Globus pallidus (tissue), 1 donor: ENCODE measurements around the gene POU2AF1.
"Not testable (repeated sequence)": the region's sequence is repeated elsewhere in the genome, so short reads cannot be mapped to it uniquely, and the experiment has no call there.

Source experiments
- DNase-seq: peaks from one replicate; pipeline ENCODE4 v3.0.0-alpha.2; 2015; ENCODE audit warnings: low spot score

Gene POU2AF1

DNA sequence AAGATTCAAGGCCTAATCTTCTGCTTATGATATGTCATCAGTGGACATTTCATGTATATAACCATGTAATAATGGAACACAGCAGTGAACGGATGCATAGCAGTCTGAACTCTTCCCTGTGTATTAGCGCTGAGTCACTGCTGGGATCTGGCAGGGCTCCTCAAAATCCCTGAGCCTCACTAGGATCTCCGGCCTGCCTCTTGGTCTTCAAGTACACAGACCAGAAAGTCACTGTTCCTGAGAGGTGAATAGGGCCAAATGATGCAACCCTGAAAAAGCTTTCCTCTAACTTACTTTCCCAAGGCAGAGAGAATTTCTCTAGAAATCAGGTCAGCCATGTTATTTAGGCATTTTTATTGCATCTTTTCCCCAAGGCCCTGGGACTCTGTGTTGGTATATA lies 35.0 kb downstream of the POU2AF1 start:
- no peak for DNase-seq

DNA sequence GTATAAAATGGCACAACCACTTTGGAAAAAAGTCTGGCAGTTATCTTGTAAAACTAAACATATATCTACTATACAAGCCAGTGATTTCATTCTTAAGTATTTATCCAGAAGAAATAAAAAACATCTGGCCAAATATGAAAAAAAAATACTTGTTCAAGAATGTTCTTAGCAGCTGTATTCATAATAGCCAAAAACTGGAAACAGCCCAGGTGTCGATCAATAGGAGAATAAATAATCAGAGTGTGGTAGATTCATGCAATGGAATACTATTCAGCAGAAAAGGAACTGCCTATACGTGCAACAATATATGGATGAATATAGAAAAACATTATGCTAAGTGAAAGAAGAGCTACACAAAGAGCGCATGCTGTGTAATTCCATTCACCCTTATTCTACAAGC lies 36.7 kb downstream of the POU2AF1 start:
- no peak for DNase-seq

DNA sequence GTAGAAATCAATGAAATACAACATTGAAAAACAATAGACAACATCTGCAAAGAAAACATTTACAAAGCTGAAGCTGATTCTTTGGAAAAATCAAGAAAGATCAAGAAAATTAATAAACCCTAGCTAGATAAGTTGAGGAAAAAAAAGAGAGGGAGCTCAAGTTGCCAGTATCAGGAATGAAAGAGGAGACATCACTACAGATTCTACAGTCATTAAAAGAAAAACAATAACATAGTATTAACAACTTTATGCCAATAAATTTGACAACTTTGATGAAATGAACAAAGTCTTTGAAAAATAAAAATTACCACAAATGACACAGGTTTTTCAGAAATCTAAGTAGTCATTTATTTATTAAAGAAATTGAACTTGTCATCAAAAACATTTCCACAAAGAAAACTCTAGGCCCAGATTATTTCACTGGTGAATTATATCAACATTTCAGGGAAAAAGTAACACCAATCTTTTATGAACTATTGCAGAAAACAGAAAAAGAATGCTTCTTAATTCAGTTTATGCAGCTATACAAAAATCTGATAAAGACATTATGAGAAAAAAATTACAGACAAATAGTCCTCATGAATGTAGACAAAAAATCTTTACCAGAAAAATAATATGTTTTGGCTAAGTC lies 39.2 kb downstream of the POU2AF1 start:
- no peak for DNase-seq

DNA sequence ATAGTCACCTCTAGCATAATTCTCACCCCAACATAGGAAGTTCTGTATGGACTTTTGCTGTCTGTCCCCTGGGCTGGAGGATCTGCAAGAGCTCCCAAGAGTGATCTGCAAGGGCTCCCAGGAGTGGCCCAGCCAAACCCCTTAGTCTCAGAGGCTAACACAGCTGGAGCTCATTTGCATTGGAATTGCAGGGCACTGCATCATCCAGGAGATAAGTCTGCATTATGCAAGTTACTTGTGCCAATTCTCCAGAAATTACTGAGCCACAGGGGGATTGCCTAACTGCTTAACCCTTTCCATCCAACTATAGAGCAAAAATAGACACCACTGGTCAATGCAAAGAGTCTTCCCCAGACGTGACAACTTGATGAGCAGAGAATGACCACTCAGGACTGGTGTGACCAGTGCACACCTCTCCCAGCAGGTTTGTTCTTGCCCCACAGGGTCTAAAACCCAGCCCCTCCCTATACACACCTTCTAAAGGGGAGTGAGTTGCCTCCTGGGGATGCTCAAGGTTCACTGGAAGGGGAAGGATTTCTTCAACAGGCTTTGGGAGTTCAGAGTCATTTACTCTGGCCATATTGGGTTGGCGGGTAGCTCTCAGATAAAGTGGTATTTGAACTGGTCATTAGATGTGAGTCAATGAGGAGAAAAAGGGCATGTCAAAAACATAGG lies 42.4 kb downstream of the POU2AF1 start:
- DNase-seq, result no peak

DNA sequence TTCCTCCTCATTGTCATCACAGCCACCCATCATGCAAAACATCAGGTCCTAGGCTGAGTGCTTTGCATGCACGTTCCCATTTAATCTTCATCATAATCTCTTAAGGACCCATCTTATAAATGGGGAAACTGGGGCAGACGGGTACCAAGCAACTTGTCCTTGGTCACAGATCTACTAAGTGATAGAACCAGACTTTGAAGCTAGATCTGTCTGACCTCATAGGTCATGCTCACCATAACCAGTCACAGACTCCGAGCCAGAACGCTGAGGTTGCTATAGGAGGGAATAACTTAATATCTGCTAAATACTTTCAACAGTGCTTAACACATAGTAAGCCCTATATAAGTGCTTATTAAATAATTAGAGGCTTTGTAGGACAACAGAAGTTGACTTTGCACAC lies 43.0 kb downstream of the POU2AF1 start:
- DNase-seq, result no peak

DNA sequence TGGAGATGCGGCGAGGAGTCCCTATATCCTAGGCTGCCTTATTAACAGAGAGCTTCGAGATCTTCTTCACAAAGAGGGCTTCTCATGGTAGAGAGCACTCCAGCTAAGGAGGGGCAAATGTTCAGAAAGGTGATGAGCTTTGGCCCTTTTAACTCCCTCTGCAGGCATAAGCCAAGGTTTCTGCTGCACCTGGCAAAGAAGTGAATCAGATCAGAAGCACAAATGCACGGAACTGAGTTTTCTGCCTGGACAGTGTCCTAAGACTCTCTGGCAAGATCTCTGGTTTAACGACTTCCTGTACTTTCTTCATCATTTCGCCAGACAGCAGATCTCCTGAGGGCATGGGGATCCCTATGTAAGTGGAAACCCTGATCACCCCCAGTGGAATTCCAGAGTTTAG lies 43.5 kb downstream of the POU2AF1 start:
- DNase-seq, result no peak

DNA sequence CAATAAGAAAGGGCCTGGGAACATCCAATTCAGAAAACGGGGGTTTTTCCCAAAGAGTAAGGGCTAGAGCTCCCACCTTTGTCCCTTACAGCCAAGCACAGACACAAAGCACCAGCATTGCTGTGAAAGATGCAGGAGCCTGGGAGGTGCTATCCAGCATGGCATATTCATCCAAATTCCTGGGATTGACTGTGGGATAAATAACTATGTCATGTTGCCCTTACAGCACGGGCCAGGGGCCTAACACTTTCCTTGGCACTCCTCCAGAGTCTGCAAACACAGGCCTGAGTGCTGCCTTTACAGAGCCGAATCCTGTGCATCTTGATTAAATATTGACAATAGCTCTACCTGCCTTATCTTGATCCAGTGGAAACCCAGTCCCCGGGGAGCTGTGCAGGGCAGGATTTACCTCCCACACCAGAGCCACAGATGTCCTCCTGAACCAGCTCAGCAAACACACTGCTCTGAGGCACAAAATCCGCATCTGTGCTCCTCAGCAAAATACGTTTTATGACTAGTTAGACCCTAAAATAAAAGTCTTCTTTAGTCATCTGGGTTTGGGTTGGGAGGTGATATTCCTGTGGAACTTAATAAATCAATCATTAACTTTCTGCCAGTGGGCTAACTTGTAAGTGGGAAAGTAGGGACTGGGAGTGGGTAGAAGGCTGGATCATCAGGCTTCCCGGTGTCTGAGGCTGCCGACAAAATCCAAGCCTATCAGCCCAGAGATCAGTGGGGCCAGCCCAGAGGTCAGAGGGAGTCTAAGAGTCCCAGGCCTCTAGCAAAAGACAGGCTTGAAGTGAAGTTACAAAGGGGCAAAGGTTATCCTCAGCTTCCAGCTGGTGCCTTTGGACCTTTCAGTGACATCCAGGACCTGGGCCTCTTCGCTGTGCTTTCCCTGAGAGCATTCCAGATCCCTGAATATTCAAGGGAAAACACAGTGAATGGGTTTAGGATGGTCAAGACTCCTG lies 44.3 kb downstream of the POU2AF1 start:
- DNase-seq, result no peak

DNA sequence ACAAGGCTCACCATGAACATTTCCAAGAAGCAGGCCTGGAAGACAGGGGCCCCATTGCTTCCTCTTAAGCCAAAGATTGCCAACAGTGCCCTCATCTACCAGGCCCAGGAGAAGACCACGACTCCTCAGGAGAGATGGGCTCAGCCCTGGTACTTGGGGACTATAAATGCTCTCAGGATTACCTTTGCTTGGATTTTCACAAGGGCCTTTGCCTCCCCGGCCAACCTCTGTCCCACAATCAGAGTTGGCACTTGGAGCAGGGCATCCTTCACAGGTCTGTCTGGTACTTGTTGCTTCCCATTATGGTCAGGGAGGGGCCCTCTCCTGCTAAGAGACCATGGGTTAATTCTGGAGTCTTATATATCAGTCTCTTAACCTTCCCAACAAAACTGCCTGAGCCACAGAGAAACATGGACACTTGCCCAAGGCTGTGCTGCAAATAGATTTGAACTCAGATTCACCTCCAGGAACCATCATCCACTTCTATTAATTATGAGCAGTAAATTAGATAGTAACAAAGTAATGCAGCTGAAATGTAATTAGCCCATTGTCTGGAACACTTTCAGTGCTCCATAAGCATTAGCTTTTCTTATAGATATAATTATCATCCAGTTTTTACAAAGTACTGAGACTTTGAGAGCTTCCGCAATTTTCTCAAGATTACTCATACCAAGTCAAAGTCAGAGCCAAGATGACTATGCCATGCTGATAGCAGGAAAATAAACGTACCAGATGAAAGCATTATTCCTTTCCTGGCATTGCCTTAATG lies 47.2 kb downstream of the POU2AF1 start:
- DNase-seq, result no peak

DNA sequence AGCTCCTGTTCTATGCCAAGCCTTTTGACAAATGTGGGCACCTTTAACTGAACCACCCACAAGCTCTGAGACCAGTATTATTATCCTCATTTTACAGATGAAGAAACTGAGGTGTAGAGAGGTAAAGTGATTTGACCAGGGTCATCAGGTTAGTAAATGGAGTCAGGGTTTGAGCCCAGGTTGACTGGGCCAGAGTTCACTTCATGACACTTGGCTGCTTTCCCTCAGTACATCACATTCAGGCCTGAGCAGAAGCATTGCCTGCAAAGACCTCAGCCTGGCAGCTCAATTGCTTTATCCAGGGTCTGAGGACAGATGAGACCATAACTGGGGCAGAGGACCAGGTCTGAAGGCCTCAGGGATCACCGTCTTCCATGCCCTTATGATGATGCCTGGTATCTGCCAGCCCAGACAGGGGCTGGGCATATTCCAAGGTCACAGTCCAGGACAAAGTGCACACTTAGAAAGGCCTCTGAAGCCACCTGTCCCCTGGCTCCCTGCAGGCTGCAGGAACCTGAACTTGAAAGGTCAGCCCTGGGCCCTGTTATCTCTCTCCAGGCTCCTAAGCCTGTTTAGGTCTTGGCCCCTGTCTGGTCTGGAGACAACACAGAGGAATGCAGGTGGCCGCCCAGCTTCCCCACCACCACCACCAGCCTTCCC lies 48.7 kb downstream of the POU2AF1 start:
- DNase-seq, result no peak

DNA sequence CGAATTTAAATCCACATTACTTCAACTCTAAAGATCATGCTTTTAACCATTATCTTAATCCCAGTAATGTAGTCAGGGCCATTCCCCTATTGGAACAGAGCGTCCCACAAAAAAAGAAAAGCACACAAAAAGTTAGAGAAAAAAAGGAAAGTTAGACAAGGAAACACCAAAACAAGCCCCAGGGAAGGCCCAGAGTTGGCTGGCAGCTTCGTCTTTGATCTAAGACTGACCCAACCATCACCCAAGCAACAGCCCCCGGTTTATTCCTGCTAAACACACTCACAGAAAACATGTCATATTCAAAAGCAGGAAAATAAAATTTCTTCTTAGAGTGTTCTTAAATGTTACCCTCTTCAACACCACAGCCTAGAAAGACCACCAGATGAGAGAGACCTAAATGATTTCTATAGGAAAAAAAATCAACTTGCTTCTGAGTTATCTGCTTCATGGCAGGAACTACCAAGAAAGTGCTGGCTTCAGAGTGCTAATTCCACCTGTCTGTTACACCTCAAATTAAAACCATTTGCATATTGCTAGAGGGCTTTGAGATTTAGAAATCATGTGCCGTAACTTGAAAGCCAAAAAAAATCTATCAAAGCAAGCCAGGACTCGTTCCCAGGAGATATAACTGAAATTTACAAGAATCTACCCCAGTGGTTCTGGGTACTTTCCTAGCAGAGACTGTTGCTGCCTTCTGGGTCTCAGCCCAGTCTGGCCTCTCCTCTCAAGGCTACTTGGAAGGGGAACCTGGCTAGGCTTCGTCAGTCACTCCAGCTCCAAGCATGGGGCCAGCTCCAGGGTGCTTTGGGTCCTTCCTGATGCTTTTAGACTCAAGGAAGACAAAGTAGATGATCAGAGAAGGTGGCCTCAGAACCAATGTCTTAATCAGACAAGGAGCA lies 49.5 kb downstream of the POU2AF1 start:
- peak; percentile 66 for DNase-seq

DNA sequence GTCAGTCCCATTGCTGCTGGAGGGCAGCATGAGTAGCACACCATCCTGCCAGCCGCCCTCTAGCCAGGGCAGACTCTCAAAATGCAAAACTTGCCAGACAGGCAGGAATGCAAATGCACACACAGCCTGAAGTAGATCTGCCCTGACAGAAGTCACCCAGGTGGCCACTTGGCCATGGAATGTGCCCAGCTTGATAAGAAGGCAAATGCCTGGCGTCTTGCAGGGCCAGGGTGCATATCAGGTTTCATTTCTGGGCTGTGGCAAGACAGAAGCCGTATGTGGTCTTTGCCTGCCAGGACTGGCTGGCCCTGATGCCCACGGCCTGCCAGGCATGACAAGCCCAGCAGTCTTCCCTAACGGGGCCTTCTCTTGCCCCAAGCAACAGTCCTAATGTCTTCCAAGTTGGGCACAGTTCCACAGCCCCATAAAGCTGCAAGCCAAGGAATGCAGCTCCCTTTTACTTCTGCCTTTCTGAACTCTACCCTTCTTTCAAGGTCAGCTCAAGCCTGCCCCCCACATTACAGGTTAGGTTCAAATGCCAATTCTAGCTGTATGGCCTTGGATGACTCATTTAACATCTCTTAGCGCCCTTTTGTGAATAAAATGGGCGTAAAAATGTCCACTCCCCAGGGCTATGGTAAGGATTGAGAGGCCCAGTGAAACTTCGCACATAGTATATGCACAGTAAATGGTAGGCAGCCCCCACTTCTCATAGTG lies 51.0 kb downstream of the POU2AF1 start:
- peak; percentile 16 for DNase-seq

DNA sequence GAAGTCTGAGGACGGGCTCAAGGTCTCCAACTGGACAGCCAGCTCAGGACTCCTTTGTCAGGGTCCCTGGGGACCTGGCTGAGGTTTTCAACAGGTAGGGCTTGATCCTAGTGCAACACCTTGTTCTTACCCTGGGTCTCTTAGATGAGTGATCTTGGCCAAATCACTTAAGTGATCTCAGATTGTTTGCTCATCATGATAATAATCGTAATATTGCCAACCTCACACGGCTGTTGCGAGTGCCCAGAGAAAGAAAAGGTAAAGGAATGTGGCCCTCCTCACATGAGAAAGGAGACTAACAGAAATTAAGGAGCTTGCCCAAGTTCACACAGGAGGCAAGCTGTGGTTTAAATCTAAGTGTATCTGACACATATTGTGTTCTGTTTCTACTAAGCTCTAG lies 52.3 kb downstream of the POU2AF1 start:
- DNase-seq, result no peak

DNA sequence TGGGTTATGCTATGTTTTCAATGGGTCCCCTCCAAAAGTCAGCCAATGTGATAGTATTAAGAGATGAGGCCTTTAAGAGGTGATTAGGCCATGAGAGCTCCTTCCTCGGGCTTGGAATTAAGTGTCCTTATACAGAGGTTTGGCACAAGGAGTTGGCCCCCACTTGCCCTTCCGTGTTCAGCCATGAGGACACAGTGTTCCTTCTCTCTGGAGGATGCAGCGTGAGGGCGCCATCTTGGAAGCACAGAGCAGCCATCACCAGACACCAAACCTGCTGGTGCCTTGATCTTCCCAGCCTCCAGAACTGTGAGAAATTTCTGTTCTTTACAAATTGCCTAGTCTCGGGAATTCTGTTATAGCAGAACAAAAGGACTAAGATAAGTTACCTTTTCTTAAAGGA lies 53.8 kb downstream of the POU2AF1 start:
- DNase-seq, result no peak

DNA sequence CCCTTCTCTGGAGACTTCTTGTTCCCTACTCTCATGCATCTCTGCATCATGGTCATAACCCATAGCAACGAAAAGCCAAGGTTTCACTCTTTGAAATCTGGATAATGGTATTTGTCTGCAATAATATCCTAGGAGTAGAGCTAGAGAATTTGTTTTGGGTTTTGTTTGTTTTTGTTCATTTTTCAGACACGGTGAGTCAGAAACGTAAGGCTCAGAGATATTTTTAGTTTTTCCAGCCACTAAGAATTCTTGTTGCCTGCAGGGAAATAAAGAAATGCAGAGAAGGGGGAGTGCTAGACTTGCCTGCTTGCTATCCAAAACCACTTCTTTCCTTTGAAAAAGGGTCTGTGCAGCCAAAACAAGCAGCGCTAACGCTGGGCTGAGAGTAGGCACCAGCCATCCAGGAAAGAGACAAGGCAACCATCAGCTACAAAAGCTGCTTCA lies 54.8 kb downstream of the POU2AF1 start:
- DNase-seq, result no peak

DNA sequence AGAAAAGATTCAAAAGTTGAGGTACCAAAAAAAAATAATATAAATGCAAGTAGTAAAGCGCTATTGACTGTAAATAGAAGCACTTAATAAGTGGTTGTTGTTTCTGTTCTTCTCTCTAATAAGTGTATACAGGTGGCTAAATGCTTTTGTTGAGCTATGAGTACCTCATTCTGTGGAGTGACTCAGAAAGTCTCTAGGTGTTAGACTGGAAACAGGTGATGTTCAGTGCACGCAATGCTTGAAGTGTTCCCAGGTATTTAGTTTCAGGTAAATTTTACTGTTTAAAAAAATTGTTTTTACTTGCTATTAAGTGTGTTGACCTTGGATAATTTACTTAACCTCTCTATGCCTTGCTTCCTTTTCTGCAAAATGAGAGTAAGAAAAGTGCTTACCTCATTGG lies 56.5 kb downstream of the POU2AF1 start:
- no peak for DNase-seq

DNA sequence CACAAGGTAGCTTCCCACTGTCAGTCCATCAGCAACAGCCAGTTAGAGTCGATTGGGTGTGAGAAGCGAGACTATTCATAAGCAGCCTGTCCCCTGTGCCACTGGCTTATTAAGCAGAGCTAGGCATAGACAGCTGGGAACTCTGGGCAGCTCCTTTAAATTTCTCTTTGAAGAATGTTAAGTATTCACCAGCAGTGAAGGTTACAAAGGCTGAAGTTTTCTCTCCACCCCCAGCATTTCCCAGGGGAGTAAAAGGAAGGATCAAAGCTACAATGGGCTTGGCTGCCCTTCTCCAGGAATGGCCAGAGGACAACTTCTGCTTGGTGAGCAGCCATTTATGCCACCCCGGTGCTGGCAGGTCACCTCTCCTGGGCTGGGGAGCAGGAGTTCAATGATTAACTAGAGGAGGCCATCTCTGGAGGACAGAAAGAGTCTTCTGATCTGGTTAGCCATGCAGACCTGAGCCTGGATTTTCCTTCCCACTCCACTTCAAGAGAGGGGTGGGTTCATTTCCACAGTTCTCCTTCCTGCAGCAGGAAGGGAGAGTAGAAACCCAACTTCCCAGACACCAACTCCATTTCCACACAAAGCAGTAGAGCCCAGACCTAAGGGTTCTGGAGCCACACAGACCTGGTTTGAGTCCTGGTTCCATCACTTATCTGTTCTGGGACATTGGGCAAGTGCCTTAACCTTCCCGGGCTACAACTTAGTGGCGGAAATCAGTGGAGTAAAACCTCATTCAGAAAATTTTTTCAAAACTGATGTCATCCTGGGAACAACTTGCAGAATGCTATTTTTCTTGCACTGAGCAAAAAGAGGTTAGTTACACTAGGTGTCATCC lies 58.1 kb downstream of the POU2AF1 start:
- no peak for DNase-seq

DNA sequence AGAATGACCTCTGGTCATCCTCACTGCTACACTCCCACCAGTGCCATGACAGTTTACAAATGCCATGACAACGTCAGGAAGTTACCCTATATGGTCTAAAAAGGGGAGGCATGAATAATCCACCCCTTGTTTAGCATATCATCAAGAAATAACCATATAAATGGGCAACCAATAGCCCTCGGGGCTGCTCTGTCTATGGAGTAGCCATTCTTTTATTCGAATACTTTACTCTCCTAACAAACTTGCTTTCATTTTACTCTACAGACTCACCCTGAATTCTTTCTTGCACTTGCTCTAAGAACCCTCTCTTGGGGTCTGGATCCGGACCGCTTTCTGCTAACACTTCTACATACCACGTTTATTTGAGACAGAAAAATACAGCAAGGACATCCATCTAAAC lies 58.9 kb downstream of the POU2AF1 start:
- not testable (repeated sequence) for DNase-seq

DNA sequence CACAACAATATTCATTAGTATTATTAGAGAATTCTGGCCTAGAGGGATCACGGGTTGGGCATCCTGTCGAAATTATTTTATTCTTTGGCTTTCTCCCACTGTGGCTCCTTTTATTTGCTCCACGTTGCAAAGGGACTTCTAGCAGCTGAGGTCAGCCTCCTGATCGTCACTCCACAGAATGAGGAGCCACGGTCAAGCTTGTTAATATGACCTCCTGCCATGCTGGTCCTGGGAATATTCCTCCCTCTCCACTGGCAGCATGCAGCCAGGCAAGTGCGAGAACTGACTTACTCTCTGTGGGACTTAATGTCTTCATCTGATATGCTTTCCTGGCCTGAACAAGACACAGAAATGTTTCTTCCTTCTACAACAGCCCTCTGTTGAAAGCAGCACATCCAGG lies 59.8 kb downstream of the POU2AF1 start:
- no peak for DNase-seq

DNA sequence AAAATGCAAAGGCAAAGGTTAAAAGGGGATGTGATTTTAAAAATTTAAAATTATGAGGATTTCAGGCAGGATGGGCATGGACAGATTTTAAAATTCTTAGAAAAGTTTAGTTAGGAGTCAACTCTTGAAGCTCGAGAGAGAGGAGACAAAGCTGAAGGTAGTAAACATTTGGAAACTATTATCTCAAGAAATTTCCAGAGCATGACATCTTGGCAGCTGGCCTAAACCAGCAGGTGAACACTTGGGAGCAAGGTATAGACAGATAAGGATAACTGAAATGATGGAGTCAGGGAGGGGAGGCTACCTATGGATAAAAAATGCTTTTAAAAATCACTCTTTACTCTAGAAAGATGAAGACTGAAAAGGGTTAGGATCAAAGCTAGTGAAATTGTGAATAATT lies 67.0 kb downstream of the POU2AF1 start:
- DNase-seq, result no peak
